ENCODE results near the gene NPAS3. TPM values are rescaled to one million over a fixed set of nuclear protein-coding genes. Genes with fewer than 3 reads are reported as not detected.

Gene NPAS3
- total and polyA plus RNA-seq, 10 donors = 0.13 to 9.5 (median 2.9) TPM

DNA sequence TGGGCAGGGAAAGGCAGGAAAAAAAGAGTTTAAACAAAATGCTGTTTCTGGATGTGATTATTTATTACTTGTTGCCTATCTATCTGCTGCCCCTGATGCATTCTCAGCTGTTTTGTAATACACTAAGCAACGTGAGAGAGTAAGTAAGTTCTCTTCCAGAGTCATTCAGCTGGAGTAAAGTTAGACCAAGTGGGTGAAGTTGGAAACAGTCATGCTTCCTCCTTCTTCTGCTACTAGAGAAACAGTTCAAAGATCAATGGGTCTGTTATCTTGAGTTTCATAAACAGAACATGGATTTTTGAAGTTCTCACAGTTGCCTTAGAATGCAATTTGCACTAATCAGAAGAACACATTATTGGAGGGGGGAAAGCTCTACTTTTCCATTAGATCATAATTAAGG is 732.9 kb downstream of the NPAS3 start:
- Histone ChIP-seq H3K4me3 (no peak overlapping the region), H3K27me3 (replicated peaks in 1 of 7) (no peaks in the 10 kb centered on the region), H3K27ac (no peak overlapping the region), H3K9me3 (no peaks in the 10 kb centered on the region), H3K36me3 (no peaks in the 10 kb centered on the region), H3K4me1 (no peaks in the 10 kb centered on the region)
- 52 to 76% (median 71%) methylated on average over 1 of the region's 1 CpG for WGBS, 5 donors
- DNase-seq = no peak
- TF ChIP-seq POLR2AphosphoS5 (IDR thresholded peaks at IDR 0.05) = no peak
- no peak for TF ChIP-seq POLR2A (IDR thresholded peaks at IDR 0.05)
- TF ChIP-seq, protein P1, sequence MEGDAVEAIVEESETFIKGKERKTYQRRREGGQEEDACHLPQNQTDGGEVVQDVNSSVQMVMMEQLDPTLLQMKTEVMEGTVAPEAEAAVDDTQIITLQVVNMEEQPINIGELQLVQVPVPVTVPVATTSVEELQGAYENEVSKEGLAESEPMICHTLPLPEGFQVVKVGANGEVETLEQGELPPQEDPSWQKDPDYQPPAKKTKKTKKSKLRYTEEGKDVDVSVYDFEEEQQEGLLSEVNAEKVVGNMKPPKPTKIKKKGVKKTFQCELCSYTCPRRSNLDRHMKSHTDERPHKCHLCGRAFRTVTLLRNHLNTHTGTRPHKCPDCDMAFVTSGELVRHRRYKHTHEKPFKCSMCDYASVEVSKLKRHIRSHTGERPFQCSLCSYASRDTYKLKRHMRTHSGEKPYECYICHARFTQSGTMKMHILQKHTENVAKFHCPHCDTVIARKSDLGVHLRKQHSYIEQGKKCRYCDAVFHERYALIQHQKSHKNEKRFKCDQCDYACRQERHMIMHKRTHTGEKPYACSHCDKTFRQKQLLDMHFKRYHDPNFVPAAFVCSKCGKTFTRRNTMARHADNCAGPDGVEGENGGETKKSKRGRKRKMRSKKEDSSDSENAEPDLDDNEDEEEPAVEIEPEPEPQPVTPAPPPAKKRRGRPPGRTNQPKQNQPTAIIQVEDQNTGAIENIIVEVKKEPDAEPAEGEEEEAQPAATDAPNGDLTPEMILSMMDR (IDR thresholded peaks at IDR 0.05 in 8 of 11, conservative IDR thresholded peaks at IDR 0.05 in 3 of 11) = no peak
- intact Hi-C loops (cut with DNase I; ENCODE audit: low total_unique reads) = no loop called here

DNA sequence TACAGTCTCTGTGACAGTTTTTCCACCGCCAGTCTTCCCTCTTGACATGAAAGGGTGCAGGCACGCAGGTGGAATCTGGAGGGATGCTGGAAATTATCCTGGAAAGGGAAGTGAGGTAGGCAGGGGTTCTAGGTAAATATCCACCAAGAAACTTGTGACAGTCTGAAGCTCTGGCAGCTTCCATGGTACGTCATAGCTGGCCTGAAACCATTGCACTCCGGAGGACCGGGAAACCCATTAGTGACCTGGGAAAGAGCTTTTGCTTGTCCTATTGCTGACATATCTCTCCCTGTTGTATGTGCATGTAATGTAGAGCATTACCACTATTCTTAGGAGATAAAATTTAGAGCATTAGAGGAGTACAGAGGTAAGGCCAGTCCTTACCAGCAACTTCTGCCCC is 736.2 kb downstream of the NPAS3 start:
- no peak overlapping the region for H3K4me3 ChIP-seq
- H3K9me3 ChIP-seq = no peaks in the 10 kb centered on the region
- intact Hi-C loops (cut with DNase I; ENCODE audit: low total_unique reads) = no loop called here
- H3K27ac ChIP-seq = no peak overlapping the region
- H3K36me3 ChIP-seq = no peaks in the 10 kb centered on the region
- no peaks in the 10 kb centered on the region for H3K4me1 ChIP-seq
- DNase-seq = no peak
- TF ChIP-seq POLR2A (IDR thresholded peaks at IDR 0.05) (no peak), POLR2AphosphoS5 (IDR thresholded peaks at IDR 0.05) (no peak)
- TF ChIP-seq, protein P1 (IDR thresholded peaks at IDR 0.05 in 8 of 11, conservative IDR thresholded peaks at IDR 0.05 in 3 of 11) = no peak
- no peaks in the 10 kb centered on the region for H3K27me3 ChIP-seq (replicated peaks in 1 of 7)
- 89 to 97% (median 94%) methylated on average over 5 of the region's 5 CpGs for WGBS, 5 donors

DNA sequence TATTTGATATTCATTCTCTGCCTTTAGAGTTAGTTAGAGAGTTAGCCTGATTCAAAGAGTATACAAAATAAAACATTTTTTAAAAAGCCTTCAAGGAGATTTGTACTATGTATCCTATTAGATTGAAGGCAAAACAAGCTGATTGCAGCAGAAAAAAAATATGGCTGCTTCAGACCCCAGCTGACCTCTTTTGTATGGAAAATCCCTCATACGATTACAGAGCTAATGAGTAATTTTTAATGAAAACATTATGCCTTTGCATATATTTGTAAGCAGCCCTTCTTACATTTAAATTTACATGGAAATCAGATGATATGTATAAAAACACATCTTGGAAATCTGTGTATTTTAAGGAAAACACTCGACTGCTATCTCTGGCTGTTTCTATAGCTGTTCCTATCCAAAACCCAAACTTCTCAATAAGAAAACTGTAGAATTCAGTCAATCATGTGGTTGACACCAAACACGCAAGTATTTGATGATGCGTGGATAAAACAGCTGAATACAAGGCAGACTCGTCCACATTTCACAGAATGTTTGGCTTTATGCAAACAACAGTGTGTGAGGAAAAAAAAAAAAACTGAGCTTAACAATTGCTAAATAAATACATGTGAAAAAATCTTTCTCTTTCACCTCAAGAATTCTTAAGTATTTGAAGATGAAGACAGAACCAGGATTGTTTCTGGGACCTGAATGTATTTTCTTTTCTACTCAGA is 736.9 kb downstream of the NPAS3 start:
- no peak overlapping the region for H3K4me3 ChIP-seq
- H3K9me3 ChIP-seq = no peaks in the 10 kb centered on the region
- DNase-seq = no peak
- no peak overlapping the region for H3K27ac ChIP-seq
- H3K4me1 ChIP-seq = no peaks in the 10 kb centered on the region
- H3K36me3 ChIP-seq = no peaks in the 10 kb centered on the region
- H3K27me3 ChIP-seq (replicated peaks in 1 of 7) = no peaks in the 10 kb centered on the region
- TF ChIP-seq POLR2AphosphoS5 (IDR thresholded peaks at IDR 0.05) (no peak), POLR2A (IDR thresholded peaks at IDR 0.05) (no peak)
- TF ChIP-seq, protein P1 (IDR thresholded peaks at IDR 0.05 in 8 of 11, conservative IDR thresholded peaks at IDR 0.05 in 3 of 11) = no peak
- 81 to 88% (median 87%) methylated on average over 5 of the region's 5 CpGs for WGBS, 5 donors
- intact Hi-C loops (cut with DNase I; ENCODE audit: low total_unique reads) = no loop called here

DNA sequence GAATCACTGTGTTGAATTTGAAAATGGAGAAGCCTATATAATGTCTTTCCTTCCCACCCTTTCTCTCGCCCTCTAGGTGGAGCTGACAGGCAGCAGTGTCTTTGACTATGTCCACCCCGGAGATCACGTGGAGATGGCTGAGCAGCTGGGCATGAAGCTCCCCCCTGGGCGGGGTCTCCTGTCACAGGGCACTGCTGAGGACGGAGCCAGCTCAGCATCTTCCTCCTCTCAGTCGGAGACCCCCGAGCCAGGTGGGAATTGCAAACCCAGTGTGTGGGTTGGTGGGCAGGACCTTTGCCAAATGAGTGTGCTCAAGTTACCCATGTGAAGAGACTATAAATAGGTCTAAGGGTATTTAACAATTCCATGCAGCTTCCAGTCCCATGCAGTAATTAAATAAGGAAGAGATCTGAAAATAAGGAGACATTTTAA is 737.5 kb downstream of the NPAS3 start:
- WGBS, 5 donors = 39 to 52% (median 49%) methylated on average over 7 of the region's 7 CpGs
- H3K9me3 ChIP-seq = no peaks in the 10 kb centered on the region
- H3K27ac ChIP-seq = no peak overlapping the region
- TF ChIP-seq POLR2A (IDR thresholded peaks at IDR 0.05) = no peak
- intact Hi-C loops (cut with DNase I; ENCODE audit: low total_unique reads) = no loop called here
- no peak overlapping the region for H3K4me3 ChIP-seq
- no peaks in the 10 kb centered on the region for H3K4me1 ChIP-seq
- no peaks in the 10 kb centered on the region for H3K36me3 ChIP-seq
- H3K27me3 ChIP-seq (replicated peaks in 1 of 7) = no peaks in the 10 kb centered on the region
- no peak for DNase-seq
